ENCODE measurements around the gene PPP5C.

- TF ChIP-seq CTCF (IDR thresholded peaks at IDR 0.05; ENCODE audit: low read depth, low read length, missing input control) (no peak), RAD21 (IDR thresholded peaks at IDR 0.05) (no peak), JUND (IDR thresholded peaks at IDR 0.05) (no peak)
These were observed 11.1 kb downstream of the PPP5C start for GRCh38 chr19:46357846-46358583.

All from liver (tissue), 3 donors.